GM11168 (cell line): ENCODE data around the gene CYP2B6.
"Not testable (repeated sequence)": the region's sequence is repeated elsewhere in the genome, so short reads cannot be mapped to it uniquely, and the experiment has no call there.

ENCODE experiments used
- in situ Hi-C: fragments of 300-500 bp; cut with MboI; formaldehyde crosslinking; loops from one replicate; pipeline ENCODE4 v1.12.0; 2022; ENCODE audit warnings: low sequenced_read_pairs; ENCODE audit not compliant: unreplicated experiment

Gene CYP2B6

GRCh38 chr19:40990972-40991381 is at the start of gene CYP2B6:
Gene CYP2B6 (plus strand): TSS chr19:40991282. CDS start chr19:40991306, 24 bp downstream.
- in situ Hi-C loops = no loop called here

GRCh38 chr19:40941481-40942219 is 49.4 kb upstream of the CYP2B6 start:
- in situ Hi-C loops = loop anchor here (5.0 kb wide), 1 partner anchor 66 kb away; no protein-coding TSS in a partner anchor

- in situ Hi-C loops = no loop called here
Measured at GRCh38 chr19:40945645-40946044, 45.4 kb upstream of the CYP2B6 start.

- in situ Hi-C loops = no loop called here
Measured at GRCh38 chr19:40947114-40947513, 44.0 kb upstream of the CYP2B6 start.

GRCh38 chr19:40947573-40947972 is 43.5 kb upstream of the CYP2B6 start:
- in situ Hi-C loops = no loop called here

- in situ Hi-C loops = no loop called here
Measured at GRCh38 chr19:40948580-40949299, 42.3 kb upstream of the CYP2B6 start.

- in situ Hi-C loops = no loop called here
Measured at GRCh38 chr19:40954573-40954972, 36.5 kb upstream of the CYP2B6 start.

GRCh38 chr19:40959338-40959737 is 31.7 kb upstream of the CYP2B6 start:
- in situ Hi-C loops = no loop called here

- in situ Hi-C loops = no loop called here
Measured at GRCh38 chr19:40960062-40960685, 30.9 kb upstream of the CYP2B6 start.

GRCh38 chr19:40960780-40961179 is 30.3 kb upstream of the CYP2B6 start:
- in situ Hi-C loops = no loop called here

GRCh38 chr19:40962460-40962961 is 28.6 kb upstream of the CYP2B6 start:
- in situ Hi-C loops = no loop called here

- in situ Hi-C loops = not testable (repeated sequence)
Measured at GRCh38 chr19:40964361-40964760, 26.7 kb upstream of the CYP2B6 start.

- in situ Hi-C loops = not testable (repeated sequence)
Measured at GRCh38 chr19:40965351-40965750, 25.7 kb upstream of the CYP2B6 start.

- in situ Hi-C loops = not testable (repeated sequence)
Measured at GRCh38 chr19:40966591-40966990, 24.5 kb upstream of the CYP2B6 start.

- in situ Hi-C loops = not testable (repeated sequence)
Measured at GRCh38 chr19:40968065-40968464, 23.0 kb upstream of the CYP2B6 start.

GRCh38 chr19:40969721-40970120 is 21.4 kb upstream of the CYP2B6 start:
- in situ Hi-C loops = loop anchor here (10.0 kb wide), 1 partner anchor 175 kb away; no protein-coding TSS in a partner anchor

- in situ Hi-C loops = loop anchor here (10.0 kb wide), 1 partner anchor 174 kb away; no protein-coding TSS in a partner anchor
Measured at GRCh38 chr19:40970396-40971345, 20.4 kb upstream of the CYP2B6 start.

- in situ Hi-C loops = loop anchor here (10.0 kb wide), 1 partner anchor 170 kb away; no protein-coding TSS in a partner anchor
Measured at GRCh38 chr19:40974633-40975037, 16.4 kb upstream of the CYP2B6 start.

GRCh38 chr19:40976134-40976533 is 14.9 kb upstream of the CYP2B6 start:
- in situ Hi-C loops = loop anchor here (10.0 kb wide), 1 partner anchor 169 kb away; no protein-coding TSS in a partner anchor
